GM11168 (cell line): ENCODE measurements around the gene DVL1.

Experiments used
- in situ Hi-C: fragments of 300-500 bp; cut with MboI; formaldehyde crosslinking; loops from one replicate; pipeline ENCODE4 v1.12.0; 2022; ENCODE audit warnings: low sequenced_read_pairs; ENCODE audit not compliant: unreplicated experiment

The DVL1 gene

GRCh38 chr1:1314678-1315335 is 34.4 kb downstream of the DVL1 start:
- in situ Hi-C loops, result no loop called here

GRCh38 chr1:1314237-1314586 is 35.0 kb downstream of the DVL1 start:
- in situ Hi-C loops, result no loop called here

DNA sequence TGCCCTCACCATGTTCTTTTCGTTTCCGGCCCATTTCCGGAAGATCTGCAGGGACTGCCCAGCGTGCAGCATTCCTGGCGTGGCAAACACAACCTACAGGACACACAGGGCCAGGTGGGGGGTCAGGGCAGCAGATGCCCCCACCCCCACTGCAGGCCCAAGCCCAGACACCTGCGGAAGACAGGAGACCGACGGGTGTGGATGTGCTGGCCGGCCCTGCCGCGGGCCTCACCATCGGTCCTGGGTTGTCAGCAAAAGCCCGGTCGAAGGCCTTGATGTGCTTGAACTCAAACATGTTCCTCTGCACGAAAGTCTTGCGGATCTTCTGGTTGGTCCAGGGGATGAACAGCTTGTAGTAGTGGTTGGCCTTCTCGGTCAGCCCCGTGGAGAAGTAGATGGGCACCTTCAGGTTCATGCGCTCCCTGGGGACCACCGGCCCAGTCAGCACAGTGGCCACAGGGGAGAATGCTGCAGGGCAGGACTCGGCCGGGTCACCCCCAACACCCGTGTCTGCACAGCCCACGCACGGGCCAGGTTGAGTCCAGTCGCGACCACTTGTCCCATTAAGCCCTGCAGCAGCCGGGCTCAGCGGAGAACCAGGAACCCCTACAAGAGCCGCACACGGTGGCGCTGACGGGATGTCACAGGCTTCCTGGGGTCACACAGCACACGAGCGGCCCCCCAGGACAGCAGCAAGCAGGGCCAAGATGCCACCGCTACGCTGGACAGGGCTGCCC is 35.5 kb downstream of the DVL1 start:
- in situ Hi-C loops, result no loop called here

GRCh38 chr1:1312450-1313314 is 36.5 kb downstream of the DVL1 start:
- in situ Hi-C loops, result no loop called here

- in situ Hi-C loops, result no loop called here
These were observed 37.8 kb downstream of the DVL1 start for GRCh38 chr1:1311107-1312104.

GRCh38 chr1:1310476-1311053 is 38.7 kb downstream of the DVL1 start:
- in situ Hi-C loops, result no loop called here

DNA sequence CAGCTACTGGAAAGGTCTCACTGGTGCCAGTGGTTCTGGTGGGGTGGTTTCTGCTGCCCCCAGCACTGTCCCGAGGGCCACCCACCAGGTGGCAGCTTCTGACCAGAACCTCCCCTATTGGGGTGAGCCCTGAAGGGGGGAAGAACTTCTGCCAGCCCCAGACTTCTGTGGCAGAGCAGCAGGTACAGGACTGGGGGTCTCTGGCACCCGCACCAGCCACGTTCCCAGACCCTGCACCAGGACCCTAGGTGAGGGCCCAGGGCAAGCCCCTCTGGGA is 39.2 kb downstream of the DVL1 start:
- in situ Hi-C loops, result no loop called here

- in situ Hi-C loops, result no loop called here
These were observed 39.7 kb downstream of the DVL1 start for GRCh38 chr1:1309251-1310108.

DNA sequence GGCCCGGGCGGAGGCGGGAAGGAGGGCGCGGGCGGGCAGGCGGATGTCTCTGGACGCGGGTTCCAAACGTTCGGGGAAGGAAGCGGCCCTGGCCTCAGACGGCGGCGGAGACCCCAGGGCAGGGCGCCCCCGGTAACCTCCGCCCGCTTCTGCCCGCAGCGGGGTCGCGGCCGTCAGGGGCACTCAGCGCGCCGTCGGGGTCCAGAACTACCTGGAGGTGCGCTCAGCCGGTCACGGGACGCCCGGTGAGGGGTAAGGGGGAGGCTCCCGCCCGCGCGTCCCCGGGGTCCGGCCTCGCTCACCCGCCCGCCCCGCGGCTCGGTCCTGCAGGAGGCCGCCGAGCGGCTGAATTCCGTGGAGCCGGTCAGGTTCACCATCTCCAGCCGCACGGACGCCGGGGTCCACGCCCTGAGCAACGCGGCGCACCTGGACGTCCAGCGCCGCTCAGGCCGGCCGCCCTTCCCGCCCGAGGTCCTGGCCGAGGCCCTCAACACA is 40.4 kb downstream of the DVL1 start:
- in situ Hi-C loops, result no loop called here

GRCh38 chr1:1307923-1308755 is 41.1 kb downstream of the DVL1 start, which contains the start of the genes ACAP3 and PUSL1:
ACAP3 (minus strand) TSS chr1:1307930; CDS start chr1:1307815, 115 bp downstream.
PUSL1 (plus strand) TSS chr1:1308597; CDS start chr1:1308644, 47 bp downstream.
- in situ Hi-C loops, result no loop called here

DNA sequence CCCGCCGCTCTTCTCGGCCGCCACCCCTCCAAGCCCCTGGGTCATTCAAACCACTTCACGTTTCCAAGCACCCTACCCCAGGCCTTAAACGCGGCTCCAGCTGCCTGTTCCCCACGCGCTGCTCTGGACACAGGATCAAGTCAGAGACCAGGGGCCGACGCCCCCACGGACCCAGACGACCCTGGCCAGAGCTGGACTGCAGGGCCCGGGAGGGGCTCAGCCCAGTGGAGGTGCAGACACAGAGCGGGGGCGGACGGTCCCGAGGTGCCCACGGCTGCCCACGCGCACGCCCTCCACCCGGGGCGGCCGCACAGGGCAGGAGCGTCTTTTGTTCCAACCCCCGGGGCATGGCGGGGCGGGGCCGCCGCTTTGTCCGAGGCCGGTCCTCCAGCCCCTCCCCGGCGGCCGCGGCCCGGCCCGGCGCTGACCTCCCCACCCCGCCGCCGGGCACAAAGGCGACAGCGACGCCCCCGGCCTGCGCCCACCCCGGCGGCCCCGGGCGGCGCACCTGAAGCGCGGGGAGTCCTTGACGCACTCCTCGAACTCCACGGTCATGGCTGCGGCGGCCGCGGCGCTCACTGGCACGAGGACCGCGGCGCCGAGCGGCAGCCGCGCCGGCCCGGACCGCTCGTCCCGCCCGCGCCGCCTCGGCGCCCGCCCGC is 41.8 kb downstream of the DVL1 start:
- in situ Hi-C loops, result no loop called here

DNA sequence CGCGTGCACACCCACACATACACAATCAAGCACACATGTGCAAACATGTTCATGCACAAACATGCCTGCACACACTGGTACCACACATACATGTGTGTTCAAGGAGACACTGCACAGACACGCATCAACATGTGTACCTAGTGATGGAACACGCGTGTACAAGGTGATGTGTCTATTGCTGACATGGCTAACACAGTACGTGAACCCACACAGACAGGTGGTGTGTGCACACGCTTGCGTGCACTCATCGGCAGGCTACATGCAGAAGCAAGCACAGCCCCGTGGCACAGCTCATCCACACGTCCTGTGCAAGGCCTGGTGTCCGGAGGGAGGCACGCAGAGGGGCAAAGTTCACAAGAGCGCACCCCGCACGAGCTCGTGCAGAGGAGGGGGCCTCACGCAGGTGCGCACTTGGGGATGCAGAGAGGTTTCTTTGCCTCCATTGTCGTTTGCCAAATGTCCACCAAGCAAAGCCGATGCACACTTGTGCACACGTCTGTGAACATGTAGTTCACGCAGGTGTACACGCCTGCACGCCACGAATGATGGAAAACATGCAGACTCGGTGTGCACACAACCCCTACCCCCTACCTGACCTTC is 42.5 kb downstream of the DVL1 start:
- in situ Hi-C loops, result no loop called here

GRCh38 chr1:1306070-1306660 is 43.1 kb downstream of the DVL1 start:
- in situ Hi-C loops, result no loop called here

DNA sequence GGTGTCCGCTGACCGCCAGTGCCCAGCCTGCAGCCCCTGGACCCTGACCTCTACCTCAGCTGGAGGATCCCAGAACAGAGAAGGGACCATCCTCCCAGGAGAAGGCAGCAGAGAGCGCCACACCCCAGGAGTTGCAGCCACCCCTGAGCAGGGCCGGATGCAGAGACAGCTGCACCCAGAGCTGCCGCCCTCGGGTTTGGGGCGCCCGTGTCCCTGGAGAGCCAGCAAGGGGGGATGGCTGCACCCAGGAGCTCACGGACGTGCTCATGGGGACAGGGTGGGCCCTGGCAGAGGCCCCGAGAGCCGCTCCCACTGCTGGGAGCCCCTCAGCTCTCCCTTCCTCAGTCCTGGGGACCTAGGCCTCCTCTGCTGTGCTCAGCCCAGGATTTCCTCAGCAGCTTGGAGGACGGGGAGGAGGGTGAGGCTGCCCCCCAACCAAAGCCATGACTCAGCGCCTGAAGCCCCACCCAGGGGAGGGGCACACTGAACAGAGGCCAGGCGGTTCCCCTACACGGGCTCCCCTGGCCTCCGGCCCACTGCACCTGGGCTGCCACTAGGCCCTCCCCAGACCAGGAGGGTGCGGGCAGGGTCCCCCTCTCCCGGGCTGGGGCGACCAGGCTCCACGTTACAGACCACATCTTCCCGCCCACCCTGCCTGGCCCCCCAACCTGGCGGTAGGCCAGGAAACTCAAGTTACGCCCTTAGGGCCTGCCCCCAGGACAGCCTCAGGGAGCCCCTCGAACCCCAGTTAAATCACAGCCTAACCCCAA is 43.7 kb downstream of the DVL1 start:
- in situ Hi-C loops, result no loop called here

DNA sequence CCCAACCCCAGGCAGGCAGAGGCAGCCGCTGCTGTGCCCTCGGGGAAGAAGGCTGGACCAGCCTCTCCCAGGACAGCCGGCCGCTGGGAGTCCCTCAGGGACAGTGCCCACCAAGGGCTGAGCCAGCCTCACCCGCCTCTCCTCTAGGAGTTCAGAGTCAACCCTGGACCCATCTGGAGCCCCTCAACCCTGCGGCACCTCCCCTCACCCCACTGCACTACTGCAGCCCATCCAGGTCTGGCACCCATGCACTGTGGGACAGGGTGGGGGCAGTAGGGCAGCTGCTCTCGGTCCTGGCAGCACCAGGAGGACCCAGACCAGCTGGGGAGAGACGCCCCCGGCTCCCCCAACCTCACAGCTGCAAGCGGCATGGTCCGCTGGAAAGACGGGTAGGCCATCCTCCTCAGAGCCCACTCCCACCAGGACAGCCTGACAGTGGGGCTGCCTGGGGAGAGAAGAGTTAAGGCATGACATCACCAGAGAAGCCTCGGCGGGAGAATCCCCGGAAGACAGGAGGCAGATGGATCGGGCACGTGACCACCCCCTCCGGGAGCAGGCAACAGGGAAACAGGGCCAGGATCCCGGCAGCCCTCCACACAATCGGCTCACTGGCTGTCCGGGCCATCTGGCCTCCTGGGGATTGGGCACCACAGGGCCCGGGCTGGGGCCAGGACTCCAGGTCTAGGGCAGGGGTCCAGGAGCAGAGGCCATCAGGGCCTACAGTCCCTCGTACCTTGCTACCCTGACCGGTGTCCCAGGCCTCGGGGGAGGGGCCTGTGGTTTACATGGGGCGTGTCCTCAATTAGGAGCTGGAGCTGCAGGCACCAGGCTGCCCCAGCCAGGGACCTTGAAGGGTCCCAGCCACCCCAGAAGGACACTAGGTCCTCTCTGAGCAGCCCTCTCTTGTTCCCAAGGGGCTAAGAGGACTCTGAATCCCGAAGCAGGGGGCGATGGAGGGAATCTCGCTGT is 44.6 kb downstream of the DVL1 start:
- in situ Hi-C loops, result no loop called here
